Activated CD4-positive, CD25-positive, alpha-beta regulatory T cell treated with anti-CD3 and anti-CD28 coated beads, Interleukin-2, amount 50 U/mL, for 24 hours (primary cell): ENCODE data around the gene GALK2.

Source experiments
- ATAC-seq, 2 donors: fragments of 150-1000 bp; cut with Tn5 transposase; one replicate each; pipeline ENCODE4 v1.10.0; 2021; ENCODE audit warnings: mild to moderate bottlenecking in 1 of 2, moderate library complexity in 1 of 2

The GALK2 gene

DNA sequence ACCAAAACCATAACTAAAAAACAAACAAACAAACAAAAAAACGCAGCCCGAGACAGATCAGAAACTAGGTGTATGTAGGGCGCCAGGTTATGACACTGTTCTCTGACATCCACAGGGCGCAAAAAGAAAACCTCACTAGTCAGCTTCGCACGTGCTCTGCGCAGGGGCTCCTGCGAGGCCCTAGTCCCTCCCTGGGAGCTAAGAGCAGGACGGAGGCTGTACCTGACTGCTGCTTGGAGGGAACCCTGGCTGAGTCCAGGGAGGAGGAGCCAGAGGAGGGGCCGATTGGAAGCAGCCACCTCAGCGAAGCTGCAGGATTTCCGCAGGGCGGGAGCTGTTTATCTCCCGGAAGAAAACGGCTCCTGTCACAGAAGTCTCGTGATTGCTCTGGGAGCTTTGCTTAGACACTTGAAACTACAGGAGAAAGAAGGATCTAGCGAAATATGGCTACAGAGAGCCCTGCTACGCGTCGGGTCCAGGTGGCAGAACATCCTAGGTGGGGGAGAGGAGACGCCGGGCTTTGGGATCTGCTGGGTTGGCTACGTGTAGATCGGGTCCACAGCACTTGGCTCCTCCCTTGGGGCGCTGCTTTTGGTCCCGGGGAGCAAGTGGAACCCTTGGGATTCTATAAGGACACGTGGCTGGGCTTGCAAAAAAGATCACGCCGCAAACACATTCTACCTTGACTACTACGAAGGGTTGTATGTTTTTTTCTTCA, at the start of gene GALK2:
GALK2 (plus strand) TSS at position 368 of the 718 bp plus-strand sequence; CDS start at position 444, 76 bp downstream.
- peak; percentile 97 to 99 for ATAC-seq

DNA sequence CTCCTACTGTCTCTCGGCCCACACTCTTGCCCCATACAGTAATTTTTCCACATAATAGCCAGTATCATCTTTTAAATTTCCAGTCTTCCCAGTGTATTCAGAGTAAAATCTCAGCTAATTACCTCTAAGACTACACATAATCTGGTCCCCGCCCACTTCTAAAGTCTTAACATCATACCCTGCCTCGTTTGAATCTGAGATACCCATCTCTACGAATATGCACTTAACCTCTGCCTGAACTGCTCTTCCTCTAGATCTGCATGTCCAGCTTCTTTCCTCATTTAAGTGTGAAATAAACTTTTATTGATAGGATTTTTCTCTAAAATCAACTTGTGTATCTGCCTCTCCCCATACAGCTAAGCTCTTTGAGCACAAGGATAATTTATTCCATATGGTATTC, 49.2 kb upstream of the GALK2 start:
- ATAC-seq = no peak

DNA sequence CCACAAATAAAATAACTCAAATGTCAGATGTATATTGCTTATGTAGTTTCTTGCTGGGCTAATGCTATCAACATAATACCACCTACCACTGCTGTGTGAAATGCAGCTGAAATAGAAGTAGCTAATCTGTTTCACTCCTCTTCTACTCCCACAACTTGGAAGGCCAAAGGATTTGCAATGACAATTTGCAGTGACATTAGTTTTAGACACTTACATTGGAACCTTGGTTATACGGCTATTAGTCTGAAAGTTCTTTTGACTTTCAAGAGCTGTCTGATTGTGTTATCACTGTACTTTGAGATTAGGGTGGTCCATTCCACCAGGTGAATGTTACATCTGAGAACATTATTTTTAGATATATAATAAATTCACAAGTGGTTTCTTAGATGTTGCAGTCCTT, 48.1 kb upstream of the GALK2 start:
- ATAC-seq = no peak

DNA sequence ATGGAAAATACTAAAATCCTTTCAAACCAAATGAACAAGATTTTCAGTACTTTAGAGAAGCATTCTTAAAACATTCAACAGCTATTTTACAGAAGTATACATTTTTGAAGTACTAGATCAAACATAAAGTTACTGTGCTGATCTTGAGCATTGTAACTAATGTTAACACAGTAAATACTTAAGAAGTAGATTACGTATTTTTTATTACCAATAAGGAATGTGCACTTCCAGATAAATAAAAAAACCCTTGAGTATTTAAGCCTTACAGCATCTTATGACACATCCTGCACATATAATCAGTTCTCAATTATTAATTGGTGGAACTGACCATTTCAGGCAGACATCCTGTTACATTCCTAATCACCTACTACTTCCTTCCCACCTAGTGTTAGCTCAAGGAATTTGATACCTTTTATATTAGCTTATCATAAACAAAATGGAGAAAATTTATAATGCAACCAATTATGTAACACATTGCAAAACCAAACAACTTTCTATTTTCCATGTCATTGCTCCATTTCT, 47.4 kb upstream of the GALK2 start:
- no peak for ATAC-seq

DNA sequence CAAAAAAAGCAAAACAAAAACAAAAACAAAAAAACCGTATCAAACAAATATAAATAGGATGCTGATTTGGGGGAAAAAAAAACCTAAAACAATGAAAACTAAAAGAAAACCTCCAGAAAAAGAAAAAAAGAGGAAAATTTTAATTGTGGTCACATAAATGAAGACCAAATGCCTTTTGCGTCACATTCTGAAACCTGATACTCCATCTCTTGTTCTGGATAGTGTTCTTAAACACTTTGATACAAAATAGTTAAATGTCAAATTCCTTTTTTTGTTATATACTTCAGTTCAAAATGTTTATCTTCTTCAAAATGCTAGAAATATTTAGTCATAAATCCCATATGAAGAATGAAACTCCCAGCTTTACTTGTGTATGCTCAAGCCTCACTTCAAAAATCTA, 45.7 kb upstream of the GALK2 start:
- ATAC-seq = no peak

DNA sequence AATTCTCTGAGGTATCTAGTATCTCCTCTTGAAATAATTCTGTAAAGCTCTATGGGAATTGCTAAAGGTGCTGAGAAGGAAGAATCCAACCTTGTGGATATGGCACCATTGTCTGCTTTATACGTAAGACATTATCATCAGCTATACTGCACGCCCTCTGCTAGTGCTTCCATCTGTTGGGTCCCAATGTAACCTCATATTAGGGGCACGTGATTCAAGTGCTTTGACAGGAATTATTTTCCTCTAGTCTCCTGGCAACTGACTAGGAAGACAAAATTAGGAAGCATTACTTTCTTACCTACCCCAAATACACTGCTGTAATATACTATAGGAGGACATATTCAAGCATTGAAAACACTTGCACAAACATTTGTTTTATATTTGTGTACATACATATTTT, 38.6 kb upstream of the GALK2 start:
- no peak for ATAC-seq

DNA sequence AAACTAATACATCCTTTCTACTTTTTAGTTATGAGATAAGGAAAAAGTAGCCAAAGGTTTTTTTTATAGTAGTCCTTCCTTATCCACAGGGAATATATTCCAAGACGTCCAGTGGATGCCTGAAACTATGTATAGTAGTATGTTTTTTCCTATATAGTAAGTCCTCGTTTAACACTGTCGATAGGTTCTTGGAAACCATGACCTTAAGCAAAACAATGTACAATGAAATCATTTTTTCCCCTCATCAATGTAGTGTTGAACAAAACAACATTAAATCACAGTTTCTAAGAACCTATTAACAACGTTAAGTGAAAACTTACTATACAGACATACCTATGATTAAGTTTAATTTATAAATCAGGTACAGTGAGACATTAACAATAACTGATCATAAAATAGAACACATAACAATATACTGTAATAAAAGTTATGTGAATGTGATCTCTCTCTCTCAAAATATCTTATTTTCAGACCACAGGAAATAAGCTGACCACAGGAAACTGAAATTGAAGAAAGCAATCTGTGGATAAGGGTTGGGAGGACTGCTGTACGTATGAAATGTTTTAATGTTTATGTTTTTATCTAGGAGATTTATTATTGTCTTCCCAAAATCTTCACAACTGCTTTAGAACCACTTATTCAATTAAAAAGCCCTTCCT, 35.2 kb upstream of the GALK2 start:
- no peak for ATAC-seq

DNA sequence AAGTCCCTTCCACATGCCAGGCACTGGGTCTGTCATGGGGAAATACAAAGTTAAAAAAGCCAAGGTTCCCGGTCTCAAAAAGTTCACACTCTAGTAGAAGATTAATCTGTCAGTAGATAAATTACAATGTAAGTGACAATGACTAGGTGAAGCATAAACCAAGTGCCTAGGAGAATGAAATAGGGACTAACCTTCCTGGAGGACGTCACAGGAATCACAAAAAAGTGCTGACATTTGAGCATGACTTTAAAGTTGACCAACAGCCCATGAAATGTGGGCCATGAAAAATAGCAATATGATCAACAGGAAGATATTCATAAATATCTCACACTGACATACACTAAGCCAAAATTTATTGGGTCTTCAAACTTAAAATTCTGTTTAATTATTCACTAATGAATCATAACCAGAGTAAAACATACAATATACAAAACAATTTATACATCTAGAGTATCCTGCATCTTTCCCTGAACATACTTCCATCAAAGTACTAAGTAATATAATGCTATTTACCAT, 34.6 kb upstream of the GALK2 start:
- ATAC-seq = no peak

DNA sequence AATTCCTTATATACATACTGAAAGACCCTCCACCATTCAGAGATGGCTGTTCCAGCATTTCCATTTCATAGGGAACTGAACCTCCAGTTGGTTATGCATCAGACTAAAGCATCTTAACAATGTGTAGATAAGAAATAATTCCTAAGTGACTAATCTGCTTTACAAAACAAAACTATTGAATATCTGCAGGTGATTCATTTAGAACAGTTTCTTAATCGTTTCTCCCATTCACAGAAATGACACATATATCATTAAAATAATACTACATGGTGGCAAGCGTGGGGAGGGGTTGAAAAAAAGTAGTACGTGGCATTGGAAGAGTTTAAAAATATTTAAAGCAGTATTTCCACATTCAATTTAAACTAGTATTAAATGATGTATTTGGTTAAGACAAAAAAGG, 34.1 kb upstream of the GALK2 start:
- ATAC-seq = no peak

DNA sequence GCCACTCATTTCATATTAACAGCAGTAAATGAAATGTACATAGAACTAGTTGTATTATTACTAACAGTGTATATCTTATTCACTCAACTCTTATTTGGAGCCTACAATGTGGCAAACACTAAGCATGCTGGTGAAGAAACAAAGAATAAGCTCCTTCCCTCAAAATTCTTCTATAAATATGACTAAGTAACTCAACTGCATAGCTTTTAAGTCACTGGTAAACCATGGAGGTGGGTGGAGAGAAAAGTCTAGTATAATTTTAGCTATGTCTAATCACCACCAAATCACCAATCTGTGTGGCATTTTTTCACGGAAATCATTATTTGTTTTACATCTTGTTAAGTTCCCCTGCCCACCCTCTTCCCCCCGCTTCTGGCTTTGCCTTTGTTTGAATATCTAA, 32.2 kb upstream of the GALK2 start:
- ATAC-seq = no peak

DNA sequence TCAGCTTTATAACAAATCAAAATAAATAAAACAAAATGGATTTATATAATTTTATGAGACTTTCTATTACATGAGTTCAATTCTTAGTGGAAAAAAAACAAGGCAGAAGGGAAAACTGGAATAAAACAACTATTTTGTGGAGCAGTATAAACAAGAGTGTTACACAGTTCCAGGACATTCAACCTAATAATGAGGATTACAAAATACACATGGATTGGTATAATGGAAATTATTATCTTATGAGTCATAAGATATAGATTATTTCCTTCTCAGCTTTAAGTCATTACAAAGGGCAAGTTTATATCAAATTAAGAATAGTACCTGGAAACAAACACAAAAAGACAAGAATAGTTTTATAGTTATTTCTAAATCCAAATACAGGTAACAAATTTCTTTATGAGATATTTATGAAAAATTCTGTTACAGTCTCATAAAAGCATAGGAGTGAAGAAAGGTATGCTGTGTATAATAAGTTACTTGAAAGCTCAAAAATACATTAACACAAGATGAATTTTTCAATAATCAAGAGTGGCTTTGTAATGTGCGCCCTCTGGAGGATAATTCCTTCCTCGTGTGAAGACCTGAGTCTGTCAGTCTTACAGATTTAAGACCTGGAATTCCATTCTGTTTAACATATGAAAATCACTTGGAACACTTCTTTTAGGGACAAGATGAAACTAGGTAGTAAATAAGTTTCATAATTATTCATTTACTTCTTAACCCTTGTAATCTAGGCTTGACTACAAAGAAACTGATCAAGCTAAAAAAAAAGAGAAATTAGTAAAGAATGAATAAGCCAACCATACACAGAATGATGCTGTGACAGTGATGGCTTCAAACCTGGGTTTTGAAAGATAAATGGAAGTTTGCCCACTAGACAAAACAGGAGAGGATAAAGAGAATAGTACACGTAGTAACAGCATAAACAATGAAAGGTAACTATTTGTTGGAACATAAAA, 24.1 kb upstream of the GALK2 start:
- ATAC-seq = no peak

DNA sequence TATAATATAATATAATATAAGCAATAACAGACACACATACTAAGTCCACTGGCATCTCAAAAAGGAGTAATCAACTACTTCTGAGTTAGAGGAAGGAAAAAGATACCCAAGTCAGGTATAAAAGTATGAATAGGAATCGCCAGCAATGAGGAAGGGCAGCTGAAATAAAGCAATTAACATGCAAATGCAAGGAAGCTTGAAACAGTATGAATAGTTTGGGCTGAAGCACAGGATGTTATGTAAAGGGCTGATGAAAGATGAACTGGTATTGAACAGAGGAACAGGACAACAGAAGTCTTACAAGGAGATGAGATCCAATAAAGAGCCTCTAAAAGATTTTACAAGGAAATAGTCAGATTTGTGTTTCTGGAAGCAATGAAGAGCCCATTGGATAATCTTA, 21.7 kb upstream of the GALK2 start:
- ATAC-seq = no peak

DNA sequence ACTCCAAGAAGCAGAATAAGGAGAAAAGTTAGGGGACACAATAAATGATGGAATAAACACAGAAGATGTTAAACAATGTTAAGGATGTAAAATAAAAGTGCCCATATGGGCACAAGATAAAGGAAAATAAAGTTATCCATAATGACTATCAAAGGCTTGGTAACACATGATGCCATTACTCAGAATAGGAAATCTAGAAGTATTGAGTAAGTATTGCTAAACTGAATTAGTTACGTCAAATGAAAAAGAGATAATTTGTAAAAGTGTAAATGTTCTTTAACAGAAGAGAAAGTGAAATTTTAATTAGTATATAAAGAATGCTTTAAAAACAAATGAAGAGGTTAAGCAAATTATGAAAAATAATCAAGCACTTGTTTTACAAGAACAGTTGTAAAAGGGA, 21.3 kb upstream of the GALK2 start:
- no peak for ATAC-seq

DNA sequence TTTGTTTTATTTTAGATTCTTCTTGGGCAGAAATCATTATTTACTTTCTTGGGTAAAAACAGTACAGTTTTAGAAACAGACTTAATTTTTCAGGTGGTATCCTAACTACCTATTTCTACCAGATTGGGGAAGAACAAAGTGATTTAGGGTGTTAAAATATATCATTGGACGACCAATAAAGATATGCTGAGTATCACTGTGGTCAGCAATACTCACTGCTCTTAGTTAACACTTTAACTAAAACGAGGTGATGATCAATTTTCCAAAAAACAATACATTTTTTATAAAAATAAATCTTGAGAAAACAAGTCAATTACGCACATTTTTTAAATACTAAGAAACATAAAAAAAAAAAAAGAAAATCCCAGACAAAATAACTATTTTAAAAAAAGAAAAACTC, 18.2 kb upstream of the GALK2 start:
- no peak for ATAC-seq

DNA sequence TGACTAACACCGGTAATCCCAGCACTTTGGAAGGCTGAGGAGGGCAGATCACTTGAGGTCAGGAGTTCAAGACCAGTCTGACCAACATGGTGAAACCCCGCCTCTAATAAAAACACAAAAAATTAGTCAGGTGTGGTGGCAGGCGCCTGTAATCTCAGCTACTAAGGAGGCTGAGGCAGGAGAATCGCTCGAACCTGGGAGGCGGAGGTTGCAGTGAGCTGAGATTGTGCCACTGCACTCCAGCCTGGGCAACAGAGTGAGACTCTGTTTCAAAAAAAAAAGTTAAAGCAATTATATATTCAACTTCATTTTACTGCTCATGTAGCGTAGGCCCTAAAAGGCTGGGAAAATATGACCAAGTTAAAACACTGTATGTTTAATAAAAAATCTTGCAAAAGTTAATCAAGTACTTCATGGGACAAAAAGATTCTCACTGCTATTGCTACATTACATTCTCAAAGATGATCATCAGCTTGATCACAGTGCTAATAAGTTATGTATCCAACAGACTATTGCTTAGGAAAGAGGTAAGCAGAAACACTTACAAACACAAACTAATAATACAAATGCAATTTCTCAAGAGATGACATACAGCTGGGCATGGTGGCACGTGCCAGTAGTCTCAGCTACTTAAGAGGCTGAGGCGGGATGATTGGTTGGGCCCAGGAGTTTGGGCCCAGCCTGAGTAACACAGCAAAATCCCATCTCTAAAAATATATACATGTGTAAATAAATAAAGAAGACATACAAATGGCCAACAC, 17.3 kb upstream of the GALK2 start:
- ATAC-seq = no peak

DNA sequence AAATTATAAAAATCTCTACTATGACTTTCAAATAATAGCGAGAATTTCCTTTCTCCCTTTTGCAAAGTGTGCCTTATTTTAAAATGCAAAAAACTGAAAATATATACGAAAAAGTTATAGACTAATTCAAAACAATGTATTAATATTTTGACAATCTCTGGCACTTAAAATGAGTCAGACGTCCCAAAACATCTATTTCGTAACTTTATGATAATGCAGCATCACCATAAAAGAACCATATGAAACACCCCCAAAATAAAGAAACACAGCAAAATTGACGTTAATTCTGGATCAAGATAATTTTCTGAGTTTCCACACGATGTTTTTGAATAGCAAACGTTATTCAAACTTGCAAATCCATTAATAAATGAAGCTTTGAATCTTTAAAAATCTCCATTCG, 15.7 kb upstream of the GALK2 start:
- ATAC-seq = no peak

DNA sequence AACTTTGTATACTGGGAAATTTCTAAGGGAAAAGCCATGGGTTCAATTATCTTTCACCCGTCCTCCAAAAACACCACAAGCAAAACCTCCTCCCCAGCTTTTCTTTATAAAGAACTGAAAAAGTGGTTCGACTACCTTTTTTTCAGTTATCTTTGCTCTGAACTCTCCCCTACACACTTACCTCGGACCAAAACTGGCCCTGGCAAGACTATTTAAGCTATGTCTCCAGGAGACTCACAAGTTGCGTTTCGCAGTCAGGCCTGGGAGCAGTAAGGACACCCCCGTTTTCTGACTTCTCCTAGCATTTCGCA, 15.3 kb upstream of the GALK2 start:
- no peak for ATAC-seq

DNA sequence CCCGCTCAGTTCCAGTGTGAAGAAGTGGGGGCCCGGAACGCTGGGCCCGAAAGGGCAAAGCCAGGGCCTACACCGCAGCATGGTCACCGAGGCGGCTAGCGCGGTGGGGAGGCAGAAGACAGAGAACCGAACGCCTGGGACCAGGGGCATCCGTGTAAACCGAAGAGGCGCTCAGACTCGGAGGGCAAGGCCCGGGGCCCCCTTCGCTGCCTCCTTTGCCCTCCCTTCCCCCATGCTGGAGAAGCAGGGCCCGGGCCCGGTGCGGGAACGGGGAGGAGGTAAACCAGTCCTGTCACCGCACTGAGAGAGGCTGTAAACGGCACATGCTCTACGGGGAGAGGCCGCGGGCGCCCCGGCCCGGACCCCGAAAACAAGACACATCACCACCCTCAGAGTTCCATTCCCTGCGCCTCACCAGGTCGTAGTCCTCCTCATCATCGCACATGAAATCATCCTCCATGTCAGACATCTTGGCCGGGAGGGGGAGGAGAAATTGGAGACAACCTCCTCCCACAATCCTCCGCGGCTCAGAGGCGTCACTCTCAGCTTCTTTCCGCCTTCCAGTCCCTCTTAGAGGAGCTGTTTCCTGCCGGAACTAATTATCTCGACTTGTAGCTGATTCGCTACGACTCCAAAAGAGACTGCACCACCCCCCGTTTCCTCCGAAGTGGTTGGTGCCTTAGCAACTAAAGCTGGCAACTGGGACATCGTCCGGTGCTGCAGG, 14.8 kb upstream of the GALK2 start, which contains the start of gene COPS2:
COPS2 (minus strand) TSS at position 490 of the 724 bp plus-strand sequence; CDS start at position 469, 21 bp downstream.
- peak; percentile 97 for ATAC-seq

DNA sequence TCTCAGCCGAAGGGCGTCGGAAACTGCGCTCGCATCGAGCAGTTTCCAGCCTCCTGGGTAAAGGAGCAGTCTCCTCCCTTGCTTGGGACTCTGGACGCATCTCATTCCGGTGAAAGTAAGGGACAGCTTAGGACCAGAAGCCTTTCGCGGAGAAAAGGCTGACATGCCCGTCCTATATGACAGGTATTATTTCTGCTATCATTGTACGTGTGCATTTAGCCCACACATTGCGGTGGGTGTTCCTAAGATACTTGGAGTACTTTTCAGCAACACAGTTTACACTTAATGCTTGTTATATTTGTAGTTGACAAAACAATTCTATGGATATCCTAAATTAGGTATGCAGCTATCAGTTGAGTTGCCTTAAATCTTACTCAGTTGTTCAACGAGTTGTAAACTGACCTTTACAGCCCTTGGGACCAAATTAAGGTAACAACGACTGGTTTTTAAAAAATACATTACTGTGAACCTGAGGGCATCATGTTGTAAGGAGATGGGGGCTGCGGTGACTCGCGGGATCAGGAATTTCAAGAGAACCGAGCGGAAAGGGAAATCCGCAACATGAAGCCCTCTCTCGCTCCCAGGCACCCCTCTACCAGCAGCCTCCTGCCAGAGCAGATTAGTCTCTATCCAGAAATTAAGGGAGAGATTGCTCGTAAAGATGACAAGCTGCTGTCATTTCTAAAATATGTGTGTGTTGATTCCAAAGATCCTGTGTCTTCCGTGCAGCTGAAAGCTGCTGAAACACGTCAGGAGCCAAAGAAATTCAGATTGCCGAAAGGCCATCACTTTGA, 14.0 kb upstream of the GALK2 start:
- peak in 1 of 2 donors; percentile 18 for ATAC-seq

DNA sequence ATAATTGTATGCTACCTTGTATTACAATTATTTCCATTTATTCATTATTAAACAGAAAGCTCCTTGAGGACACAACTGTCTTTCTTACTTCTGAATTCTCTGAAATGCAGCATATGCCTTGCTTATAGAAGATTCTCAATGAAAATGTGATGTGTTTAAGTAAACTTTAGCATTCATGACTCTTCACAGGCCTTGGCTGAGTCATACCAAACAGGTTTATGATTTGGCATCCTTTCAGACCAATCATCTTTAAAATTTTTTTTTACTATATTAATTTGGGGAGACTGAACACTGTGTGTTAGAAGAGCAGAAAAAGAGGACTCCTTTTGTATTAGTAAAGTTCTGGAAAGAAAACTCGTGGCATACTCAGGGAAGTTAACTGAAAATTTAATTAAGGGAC, 6.4 kb upstream of the GALK2 start:
- ATAC-seq = no peak

DNA sequence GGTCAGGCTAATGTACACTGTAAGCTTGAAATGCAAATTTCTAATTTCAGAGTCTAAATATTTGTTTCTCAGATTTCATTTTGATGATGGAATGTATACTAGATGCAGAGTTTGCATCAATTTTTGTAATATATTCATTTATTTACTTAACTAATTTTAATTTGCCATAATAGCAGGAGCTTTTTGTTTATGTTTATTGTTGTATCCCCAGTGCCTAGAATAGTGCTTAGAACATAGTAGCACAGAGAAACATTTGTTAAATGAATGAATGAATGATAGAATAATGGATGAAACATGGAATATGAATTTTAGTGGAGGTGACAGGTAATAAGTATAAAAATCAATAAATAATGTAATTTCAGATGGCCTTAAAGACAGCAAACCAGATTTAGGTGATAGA, 5.2 kb upstream of the GALK2 start:
- no peak for ATAC-seq
